SK-MEL-5 (cell line): ENCODE data around the gene TBX21. TPM values are rescaled to one million over a fixed set of nuclear protein-coding genes. Genes with fewer than 3 reads are reported as not detected.
"Not testable (repeated sequence)": the region's sequence is repeated elsewhere in the genome, so short reads cannot be mapped to it uniquely, and the experiment has no call there.

Experiments
- DNase-seq: peaks from one replicate; pipeline ENCODE4 v3.0.0-alpha.2; 2016; ENCODE audit warnings: low read depth, low spot score
- in situ Hi-C: cut with HindIII; loops from 2 replicates; pipeline ENCODE4 v1.10.0; 2016; ENCODE audit warnings: low sequenced_read_pairs, high pct_unique_total_duplicates, low pct_unique_long_range_greater_than_20kb
- total RNA-seq: library from RNA; depleted of rRNA; stranded (reverse); fragments of >200 nt; shearing (Covaris generic); gene quantifications from 2 replicates; pipeline ENCODE4 v1.2.3, GENCODE V29; 2014

The TBX21 gene
- total RNA-seq, 1 experiment from 2014 or later = not detected

- in situ Hi-C loops = no loop called here
- DNase-seq = no peak
Observed at GRCh38 chr17:47724705-47725104, 8.3 kb upstream of the TBX21 start.

GRCh38 chr17:47725446-47726111 is 7.5 kb upstream of the TBX21 start:
- DNase-seq = no peak
- in situ Hi-C loops = no loop called here

DNA sequence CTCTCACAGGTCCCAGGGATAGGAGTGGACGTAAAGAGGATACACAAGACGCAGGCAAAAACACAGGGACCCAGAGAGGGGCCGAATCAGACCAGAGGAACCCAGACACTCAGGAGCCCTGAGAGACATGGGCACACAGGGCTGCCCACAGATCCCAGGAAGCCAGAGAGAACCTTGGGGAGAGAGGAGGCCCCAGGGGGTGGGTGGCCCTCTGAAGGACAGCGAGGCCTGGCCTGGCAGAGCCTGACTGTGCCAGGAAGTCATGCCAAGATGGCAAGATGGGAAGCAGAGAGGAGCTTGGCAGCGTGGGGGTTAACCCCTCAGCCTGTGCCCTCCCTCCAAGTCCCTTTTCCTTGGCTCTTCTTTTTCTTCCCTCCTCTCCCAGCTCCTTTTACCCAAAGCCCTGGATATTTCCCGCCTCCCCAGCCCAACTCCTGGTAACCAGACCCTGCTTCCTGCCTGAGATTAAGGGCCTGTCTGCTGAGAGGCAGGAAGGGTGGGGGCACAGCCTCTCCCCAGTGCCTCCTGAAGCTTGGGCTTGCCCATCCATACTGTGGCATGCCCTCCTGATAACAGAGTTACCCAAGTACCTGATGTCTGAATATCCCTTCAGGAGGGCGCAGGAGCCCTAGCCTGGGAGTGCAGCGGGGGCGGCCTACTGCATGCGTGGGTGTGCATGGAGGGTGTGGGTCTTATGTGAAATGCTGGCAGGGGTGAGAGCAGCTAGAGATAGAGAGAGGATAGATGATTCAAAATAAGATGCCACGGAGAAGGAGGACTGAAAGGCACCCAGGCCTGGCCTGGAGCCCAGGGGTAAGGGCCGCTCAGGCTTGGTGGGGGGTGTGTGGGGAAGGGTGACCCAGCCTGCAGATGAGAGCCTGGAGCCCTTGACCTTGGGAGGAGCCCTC is 6.0 kb upstream of the TBX21 start:
- in situ Hi-C loops = no loop called here
- no peak for DNase-seq

DNA sequence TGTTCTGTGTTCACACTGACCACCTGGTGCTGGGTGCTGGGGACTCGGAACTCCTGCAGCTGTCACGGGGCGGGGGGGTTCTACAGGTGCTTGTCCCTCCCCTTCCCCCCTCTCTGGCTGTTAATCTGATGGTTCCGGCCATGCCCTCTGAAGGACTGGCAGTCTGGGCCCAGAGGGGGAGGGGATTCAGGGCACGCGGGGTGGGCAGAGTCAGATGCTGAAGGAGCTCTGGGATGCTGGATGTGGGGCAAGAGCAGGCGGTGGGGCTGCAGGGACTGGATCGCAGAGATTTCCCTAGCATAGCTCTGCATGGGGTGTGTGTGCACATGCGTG is 5.4 kb upstream of the TBX21 start:
- in situ Hi-C loops = no loop called here
- DNase-seq = no peak

- no peak for DNase-seq
- in situ Hi-C loops = no loop called here
Observed at GRCh38 chr17:47728214-47728877, 4.7 kb upstream of the TBX21 start.

DNA sequence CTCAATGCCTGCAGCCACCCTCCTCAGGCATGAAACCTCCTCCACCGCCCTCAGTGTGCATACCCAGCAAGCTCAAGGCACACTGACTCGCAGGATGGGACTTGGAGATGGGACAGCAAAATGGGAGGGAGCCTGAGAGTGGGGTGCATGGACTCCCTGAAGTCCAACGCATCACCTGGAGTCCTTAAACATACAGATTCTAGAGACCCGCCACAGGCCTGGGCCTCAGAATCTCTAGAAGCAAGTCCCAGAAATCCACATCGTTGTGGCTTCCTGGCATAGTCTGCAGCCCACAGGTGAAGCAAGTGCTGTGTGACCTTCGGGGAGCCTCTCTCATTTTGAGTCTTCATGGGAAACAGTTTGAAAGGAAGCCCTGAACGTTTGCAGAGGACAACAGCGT is 3.6 kb upstream of the TBX21 start:
- in situ Hi-C loops = no loop called here
- DNase-seq = no peak

DNA sequence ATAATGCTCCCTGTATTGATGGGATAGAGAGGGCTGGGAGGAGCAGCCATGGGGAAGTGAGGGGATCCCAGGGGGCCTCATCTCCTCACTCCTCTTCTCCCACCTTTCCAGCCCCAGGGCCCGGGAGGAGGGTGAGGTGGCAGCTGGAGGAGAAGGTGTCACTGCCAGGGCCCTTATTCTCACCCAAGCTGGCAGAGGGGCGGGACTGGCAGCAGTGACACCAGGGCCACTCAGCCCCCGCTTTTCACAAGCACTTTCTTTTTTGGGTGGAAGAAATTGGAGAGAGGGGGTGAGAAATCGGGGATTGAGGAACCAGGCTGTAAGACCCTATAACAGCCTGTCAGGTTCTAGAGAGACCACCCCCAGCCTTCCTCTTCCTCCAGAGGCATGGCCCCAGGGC is 2.4 kb upstream of the TBX21 start:
- in situ Hi-C loops = no loop called here
- DNase-seq = no peak

DNA sequence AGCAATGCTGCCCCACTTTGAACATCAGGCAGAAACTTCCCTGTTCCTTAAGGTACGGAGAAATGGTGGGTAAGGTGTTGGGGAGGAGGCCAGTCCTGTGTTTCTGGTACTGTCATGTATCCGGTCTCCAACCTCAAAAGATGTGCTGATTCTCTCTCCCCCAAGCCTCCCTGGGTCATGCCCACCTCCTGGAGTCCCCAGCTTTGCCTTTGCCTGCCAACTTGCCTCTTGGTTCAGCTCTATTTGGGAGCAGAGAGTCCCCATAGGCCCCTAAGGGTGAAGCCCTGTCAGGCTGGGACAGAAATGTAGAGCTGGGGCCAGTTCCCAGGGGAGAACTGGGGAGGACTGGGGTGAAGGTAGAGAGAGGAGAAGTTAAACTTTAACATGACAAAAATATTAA is 1.6 kb upstream of the TBX21 start:
- in situ Hi-C loops = no loop called here
- DNase-seq = no peak

DNA sequence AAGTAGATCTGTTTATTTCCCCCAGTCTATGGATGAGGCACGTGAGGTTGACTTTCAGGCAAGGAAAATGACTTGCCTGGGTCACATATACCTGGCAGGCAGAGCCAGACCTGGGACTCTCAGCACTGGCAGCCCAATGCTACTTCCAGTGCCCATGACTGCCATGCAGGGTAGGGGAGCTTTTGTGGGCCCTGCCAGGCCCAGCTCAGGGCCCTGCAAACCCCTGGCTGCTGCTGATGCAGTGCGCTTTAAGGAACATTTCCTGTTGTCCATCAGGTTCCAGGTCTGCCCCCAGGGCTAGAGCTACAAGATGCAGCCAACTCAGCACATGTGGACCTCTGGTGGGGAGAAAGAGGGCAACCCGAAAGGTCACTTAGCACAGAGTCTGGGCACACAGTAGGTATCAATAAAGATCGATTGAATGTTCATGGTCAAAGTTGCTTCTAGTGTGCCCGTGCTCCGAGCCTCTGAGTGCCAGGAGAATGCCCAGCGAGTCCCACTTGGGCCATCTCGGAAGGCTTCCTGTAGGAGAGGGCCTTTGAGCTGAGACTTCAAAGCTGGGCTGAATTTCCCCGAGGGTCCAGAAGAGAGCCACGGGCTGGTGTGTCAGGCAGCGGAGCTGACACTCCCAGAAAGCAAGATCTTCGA is 513 bp upstream of the TBX21 start:
- in situ Hi-C loops = no loop called here
- DNase-seq = no peak

DNA sequence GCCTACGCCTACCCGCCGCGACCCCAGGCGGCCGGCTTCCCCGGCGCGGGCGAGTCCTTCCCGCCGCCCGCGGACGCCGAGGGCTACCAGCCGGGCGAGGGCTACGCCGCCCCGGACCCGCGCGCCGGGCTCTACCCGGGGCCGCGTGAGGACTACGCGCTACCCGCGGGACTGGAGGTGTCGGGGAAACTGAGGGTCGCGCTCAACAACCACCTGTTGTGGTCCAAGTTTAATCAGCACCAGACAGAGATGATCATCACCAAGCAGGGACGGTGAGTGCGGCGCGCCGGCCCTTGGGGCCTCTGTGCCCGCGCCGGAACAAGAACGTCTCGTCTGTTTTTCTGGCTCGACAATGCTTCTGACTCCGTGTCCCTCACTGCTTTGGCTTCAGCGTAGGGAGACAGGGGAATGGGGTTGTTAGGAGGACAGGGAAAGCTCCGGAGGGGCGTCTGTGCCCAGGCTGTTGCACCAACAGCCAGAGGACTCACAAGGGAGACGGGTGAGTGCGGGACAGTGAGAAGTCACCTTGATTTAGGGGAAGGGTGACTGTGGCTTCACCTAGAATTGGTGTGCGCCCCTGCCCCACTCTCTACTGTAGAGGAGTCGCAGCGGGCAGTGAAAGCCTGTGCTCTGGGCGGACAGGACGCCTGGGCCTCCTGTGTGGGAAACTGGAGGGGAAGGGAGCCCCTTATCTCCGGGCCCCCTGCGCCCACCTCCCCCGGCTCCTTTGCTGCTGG is 806 bp downstream of the TBX21 start:
- no peak for DNase-seq
- in situ Hi-C loops = no loop called here

- DNase-seq = no peak
- in situ Hi-C loops = no loop called here
Observed at GRCh38 chr17:47735139-47735464, 2.1 kb downstream of the TBX21 start.

DNA sequence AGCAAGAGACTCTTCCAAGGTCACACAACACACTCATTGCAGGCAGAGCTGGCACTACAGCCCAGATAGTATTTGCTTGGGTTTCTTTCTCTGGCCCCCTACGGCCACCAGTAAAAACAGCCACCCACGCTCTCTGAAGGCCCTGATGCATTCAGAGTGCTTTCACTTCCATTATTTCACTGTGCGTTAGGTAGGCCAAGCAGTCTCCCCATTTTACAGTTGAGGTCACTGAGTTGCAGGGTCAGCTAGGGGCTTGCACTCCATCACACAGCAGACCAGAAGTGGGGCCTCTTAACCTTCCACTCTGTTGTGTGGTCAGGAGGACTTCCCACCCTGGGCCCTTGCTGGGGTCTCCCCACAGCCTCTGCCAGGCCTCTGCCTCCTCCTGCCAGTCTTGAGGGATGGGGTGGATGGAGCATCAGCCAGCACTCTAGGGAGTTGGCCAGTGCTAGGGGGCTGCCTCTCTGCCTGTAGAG is 2.5 kb downstream of the TBX21 start:
- in situ Hi-C loops = no loop called here
- DNase-seq = no peak

DNA sequence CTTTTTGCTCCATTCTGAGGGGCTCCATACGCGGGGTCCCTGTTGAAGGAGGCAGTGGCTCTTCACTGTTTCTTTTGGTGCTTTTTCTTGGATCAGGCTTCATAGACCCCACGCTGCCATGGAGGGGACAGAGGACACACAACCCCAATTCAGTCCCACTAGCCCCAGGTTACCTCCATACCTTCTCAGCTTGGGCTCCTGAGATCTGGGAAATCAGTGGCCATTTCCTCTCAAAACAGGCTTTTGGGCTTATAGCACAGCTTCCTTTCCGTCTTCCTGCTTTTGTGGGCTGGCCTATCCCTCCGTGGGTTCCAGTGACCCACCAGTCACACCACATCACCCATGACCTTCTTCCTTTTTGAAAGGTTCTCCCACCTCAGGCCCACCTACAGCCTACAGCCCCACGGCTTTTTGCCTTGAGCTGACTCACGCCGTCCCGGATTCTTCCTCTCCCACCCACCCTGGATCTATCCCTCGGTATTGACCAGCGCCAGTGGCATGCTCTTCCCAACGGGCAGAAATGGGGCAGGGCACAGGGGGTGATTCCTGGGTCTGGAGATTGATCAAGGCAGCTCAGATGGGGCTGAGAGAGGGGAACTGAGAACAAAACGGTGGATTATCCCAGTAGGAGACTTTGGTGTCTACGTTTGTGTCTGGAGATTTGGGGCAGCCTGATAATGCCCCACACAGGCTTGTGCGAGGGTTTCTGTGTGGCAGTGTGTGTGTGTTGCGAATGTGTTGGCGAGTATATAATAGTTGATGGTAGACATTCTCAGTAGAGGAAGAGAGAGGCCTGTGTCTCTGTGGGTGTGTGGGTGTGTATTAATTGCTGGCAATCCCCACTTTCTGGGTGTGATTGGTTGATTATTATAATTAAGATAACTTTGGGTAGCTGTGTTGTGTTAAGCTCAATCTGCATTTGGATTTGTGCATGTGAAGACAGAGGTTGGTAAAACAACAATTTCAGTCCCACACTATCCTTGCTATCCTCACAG is 3.8 kb downstream of the TBX21 start:
- no peak for DNase-seq

DNA sequence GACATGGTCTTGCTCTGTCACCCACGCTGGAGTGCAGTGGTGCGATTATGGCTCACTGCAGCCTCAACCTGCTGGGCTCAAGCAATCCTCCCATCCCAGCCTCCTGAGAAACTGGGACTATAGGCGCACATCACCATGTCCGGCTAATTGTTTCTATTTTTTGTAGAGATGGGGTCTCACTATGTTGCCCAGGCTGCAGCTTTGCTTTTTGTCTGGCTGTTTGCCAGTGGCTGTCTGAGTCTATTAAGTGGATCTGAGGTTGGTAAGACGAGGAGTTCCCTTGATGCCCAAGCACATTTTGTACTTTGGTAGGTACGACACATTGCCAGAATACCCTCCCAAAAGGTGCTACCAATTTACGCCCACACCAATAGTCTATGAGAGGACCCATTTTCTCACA is 5.1 kb downstream of the TBX21 start:
- in situ Hi-C loops = no loop called here
- DNase-seq = no peak

More for the DNA sequence above, 3.8 kb downstream of the TBX21 start:
- in situ Hi-C loops = no loop called here

DNA sequence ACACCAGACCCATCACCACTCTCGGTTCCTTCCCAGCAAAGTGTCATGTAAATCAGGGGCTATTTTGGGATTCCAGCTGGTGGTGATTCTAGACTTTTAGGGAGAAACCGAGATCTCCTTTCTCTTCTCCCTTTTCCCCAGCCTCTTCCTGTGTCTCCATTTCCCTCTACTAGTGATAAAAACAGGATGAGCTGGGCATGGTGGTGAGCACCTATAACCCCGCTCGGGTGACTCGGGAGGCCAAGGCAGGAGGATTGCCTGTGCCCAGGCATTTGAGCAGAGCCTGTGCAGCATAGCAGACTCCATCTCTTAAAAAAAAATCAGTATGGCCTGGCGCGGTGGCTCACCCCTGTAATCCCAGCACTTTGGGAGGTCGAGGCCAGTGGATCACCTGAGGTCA is 6.1 kb downstream of the TBX21 start:
- in situ Hi-C loops = no loop called here
- DNase-seq = no peak

DNA sequence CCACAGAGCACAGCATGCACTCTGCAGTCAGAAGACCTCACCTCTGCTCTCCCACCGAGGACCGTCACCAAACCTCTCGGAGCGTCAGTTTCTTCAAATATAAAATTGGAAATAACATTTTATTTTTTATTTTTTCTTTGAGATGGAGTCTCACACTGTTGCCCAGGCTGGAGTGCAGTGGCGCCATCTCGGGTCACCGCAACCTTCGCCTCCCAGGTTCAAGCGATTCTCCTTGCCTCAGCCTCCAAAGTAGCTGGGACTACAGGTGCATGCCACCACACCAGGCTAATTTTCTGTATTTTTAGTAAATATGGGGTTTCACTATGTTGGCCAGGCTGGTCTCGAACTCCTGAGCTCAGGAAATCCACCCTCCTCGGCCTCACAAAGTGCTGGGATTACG is 6.9 kb downstream of the TBX21 start:
- DNase-seq, in situ Hi-C loops: not testable (repeated sequence)
